ENCODE data around the gene RASGRP2. TPM values are rescaled to one million over a fixed set of nuclear protein-coding genes. Genes with fewer than 3 reads are reported as not detected.
A peak's percentile ranks its signal among the peaks of the same experiment; 100 is the strongest.

Gene RASGRP2
- total RNA-seq, 1 donor from 2014 or later: 38.4 TPM

DNA sequence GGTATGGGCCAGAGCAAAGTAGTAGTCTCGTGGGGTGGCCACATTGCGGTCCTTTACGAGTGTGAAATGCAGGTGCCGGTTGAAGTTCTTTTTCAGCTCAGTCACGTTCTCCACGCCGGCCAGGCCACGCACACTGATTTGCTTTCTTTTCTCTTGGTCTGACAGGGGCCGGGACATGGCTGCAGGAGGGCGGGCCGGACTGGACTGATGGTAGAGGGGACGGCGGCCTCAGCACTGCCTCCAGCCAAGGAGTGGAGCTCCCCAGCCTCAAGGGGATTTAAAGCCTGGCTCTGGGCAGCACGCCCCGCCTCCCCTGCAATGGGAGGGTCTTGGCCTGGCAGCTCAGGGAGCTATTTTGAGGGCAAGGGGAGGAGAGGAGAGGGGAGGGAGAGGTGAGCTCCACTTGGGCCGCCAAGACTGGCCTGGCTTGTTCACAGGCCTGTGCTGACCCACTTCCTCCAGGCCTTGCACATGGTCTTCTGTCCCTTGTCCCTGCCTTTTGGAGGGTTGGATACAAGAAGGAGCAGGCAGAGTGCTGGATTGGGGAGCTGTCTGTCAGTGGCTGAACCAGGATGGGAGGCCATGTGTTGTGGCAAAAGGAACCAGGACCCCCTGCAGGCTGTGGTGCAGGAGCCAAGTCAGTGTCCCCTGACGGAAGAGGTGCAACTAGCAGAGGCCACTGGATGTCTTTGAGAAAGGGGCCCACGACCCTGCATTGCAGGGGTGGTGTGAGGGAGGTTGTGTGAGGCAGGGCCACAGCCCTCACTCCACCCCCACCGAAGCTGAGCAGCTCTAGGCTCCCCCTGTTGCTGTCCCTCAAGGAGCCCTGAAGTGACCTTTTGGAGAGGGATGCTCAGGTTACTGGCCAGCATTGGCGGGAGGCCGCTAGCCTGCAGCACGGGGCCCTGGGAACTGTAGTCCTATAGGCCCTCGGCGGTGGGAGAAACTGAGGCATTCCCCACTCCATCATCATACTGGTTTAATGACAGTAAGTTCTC is 16.1 kb upstream of the RASGRP2 start, which contains the start of gene PYGM:
TSS of gene PYGM (minus strand) at position 253 of the 998 bp plus-strand sequence. CDS start at position 177, 76 bp downstream.
- intact Hi-C loops (cut with DNase I): no loop called here
- DNase-seq (peak; percentile 92), ATAC-seq (ENCODE audit: poor library complexity) (peak; percentile 85)

DNA sequence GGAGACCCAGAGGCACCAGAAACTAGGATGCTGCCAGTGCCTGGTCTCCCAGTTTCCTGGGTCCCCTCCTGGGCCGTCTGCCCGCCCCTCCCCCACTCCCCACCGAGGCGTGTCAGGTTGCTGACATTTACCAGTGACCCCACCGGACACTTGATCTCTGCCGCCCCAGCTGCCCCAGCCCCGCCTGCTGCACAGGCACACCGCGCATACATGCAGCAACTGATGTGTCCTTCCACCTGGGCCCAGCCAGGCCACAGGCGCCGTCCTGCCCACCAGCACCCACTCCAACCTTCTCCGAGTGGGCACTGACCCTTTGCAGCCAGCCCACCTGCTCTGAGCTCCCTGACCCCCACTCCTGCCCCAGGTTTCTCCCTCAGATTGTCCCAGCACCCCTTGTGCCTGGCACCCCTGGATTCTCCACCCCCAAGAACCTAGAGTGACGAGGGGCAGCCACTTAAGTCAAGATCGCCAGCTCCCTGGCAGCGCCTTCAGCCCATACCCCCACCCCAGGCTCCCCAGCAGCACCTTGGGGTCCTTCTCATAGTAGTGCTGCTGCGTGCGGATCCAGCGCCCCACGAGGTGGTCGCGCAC is 15.3 kb upstream of the RASGRP2 start:
- DNase-seq (peak; percentile 62), ATAC-seq (ENCODE audit: poor library complexity) (peak; percentile 25)
- intact Hi-C loops (cut with DNase I): no loop called here

DNA sequence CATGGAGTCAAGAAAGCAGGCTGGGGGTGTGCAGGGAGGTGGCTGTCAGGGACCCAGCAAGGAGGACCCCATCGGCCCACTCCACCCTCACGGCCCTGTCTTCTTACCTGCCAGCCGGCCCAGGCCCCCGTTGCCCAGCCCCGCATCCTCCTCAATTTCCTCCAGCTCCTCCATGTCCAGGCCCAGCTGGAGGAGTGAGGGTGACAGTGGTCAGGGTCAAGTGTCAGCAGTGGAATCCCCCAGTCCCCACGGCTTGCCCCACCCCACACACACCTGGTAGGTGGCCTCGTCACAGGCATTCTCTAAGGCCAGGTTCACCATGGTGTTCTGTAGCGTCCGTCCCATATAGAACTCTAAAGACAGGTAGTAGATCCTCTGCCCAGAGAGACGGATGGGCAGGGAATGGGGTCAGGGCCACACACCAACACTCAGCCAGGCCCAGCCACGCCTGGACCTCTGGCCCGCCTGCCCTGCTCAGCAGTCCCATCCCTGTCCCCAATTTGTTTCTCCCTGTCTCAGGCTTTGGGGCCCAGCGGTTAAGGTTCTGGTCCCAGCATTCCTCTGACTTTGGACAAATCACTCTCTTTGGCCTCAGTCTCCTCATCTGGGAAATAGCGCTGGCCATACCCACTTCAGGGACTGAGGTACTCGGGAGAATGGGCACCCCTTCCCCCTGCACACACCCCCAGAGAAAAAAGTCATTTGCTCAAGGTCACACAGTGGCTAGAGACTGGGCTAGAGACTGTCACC is 14.6 kb upstream of the RASGRP2 start:
- ATAC-seq (ENCODE audit: poor library complexity): peak; percentile 1
- intact Hi-C loops (cut with DNase I): no loop called here
- DNase-seq: peak; percentile 30

- DNase-seq: peak; percentile 38
- ATAC-seq (ENCODE audit: poor library complexity): no peak
- intact Hi-C loops (cut with DNase I): no loop called here
These were observed 13.8 kb upstream of the RASGRP2 start for GRCh38 chr11:64757549-64758329.

DNA sequence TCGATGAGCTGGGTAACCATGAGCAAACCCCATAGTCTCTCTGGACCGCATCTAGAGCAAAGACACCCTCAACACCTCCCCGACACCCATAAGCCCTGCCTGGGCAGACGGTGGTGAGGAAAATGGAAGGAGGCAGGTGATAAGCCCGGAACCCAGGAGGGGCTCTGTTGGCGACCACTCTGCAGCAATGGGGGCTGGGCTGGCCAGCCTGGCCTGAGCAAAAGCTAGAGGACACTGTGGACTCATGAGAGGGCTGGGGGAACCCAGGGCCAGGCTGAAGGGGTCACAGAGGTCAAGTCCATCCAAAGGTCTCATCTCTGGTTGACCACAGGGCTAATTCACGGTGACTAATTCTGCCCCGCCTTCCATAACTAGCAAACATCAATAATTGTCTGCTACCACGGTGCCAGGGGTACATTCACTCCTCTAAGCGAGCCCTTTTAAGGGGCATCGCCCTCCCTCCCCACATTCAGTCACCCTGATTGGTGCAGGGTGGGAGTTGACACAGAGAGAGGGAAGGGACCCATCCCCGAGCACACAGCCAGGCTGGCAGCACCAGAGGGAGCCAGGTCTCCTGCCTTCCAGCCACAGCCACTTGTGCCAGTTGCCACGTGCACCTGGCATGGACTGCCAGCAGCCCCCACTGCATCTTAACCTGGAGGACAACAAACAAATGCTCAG is 11.9 kb upstream of the RASGRP2 start:
- ATAC-seq (ENCODE audit: poor library complexity): no peak
- peak; percentile 29 for DNase-seq
- intact Hi-C loops (cut with DNase I): no loop called here

GRCh38 chr11:64754919-64755662 is 11.1 kb upstream of the RASGRP2 start:
- ATAC-seq (ENCODE audit: poor library complexity): no peak
- peak; percentile 41 for DNase-seq
- intact Hi-C loops (cut with DNase I): no loop called here

- no peak for ATAC-seq (ENCODE audit: poor library complexity)
- peak; percentile 18 for DNase-seq
- intact Hi-C loops (cut with DNase I): no loop called here
These were observed 10.4 kb upstream of the RASGRP2 start for GRCh38 chr11:64754124-64754918.

DNA sequence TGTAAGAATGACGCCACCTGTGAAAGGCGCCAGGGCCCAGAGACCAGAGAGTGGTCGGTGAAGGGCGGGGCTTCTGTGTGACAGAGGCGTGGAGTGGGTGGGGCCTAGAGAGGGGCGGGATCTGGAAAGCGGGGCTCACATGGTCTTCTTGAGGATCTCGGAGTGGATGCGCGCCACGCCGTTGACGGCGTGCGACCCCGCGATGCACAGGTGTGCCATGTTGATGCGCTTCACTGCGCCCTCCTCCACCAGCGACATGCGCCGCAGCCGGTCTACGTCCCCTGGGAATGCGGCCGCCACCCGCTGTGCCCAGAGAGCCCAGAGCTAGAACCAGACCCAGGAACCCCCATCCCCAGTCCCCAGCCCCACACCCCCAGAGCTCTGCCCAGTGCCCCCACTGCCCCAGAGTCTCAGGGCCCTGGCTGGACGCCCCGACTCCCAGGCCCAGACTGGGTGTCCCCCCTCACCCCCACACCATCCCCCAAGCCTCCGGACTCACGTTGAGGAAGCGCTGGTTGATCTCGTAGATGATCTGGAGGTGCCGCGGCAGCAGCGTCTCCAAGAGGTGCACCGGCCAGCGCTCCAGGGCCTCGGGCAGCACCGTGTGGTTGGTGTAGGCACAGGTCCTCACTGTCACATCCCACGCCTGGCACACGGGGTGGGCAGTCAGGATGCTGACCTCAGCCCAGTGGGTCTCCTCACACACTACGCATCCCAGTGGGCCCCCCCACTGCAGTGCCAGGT is 9.6 kb upstream of the RASGRP2 start:
- no peak for ATAC-seq (ENCODE audit: poor library complexity)
- intact Hi-C loops (cut with DNase I): no loop called here
- peak; percentile 34 for DNase-seq

DNA sequence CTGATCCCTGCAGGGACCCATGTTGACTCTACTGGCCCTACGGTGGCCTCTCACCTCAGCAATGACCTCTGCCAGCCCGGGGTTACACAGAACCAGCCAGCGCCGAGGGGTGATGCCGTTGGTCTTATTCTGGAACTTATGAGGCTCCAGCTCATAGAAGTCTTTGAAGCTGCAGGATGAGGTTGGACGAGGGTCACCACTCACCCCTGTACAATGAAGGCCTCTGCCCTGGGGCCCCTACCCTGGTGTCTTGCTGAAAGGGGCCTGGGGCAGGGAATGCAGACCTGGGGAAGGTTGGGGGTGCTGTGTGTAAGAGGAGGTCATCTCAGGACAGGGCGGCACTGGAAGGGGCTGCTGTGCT is 9.1 kb upstream of the RASGRP2 start:
- intact Hi-C loops (cut with DNase I): no loop called here
- DNase-seq (peak; percentile 27), ATAC-seq (ENCODE audit: poor library complexity) (no peak)

DNA sequence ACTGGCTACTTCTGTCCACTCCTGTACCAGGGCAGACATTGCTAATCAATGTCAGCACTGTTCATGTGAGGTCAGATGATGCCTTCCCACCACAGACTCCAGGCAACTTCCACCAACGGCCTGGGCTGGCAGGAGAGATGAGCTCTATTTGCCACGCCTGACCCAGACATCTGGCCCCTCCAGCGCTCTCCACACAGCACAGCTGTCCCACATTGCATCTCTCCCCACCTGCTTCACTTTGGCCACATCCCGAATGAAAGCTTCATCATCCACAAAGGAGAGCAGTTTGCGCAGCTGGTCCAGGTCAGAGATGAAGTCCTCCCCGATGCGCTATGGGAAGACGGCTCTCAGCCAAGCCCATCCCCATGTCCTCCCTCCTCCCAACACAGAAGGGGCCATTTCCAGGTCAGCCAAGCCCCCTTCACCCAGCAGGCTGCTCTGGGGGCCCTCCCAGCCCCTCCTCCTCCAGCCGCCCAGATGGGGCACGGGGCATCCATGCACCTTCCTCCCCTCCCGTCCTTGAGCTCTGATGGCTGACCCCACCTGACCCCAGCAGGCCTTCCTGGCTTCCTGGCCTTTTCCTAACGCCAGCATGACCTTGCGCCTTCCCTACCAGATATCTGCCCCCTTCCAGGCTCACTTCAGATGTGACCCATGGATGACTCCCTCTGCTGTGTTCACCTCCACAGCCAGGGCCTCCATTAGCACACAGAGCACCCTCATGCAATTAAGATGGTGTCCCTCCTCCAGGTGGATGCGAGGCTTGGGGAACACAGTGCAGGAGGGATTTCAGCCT is 8.4 kb upstream of the RASGRP2 start:
- DNase-seq: peak; percentile 20
- intact Hi-C loops (cut with DNase I): no loop called here
- ATAC-seq (ENCODE audit: poor library complexity): no peak

GRCh38 chr11:64751580-64751979 is 7.6 kb upstream of the RASGRP2 start:
- ATAC-seq (ENCODE audit: poor library complexity) (no peak), DNase-seq (no peak)
- intact Hi-C loops (cut with DNase I): no loop called here

GRCh38 chr11:64751136-64751535 is 7.2 kb upstream of the RASGRP2 start:
- ATAC-seq (ENCODE audit: poor library complexity) (no peak), DNase-seq (peak; percentile 10)
- intact Hi-C loops (cut with DNase I): no loop called here

DNA sequence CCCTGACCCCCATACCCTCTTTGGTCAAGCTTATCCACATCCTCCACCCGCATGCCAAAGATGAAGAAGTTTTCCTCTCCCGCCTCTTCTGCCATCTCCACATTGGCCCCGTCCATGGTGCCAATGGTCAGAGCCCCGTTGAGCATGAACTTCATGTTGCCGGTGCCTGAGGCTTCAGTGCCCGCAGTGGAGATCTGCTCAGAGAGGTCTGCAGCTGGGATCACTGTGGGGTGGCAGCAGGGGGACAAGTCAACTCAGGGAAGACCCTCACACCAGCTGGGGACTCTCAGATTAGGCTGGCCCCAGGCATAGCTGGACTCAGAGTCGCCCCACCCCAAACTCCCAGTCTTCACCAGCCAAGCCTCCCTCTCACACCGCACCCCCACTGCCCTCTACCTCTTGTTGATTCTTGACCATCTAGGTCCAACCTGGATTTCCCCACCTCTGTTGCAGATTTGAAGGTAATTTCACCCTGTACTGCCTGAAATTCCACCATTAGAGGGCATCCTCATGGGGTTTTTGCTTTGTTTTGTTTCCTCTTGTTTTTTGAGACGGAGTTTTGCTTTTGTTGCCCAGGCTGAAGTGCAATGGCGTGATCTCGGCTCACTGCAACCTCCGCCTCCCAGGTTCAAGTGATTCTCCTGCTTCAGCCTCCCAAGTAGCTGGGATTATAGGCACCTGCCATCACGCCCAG is 6.6 kb upstream of the RASGRP2 start:
- intact Hi-C loops (cut with DNase I): no loop called here
- ATAC-seq (ENCODE audit: poor library complexity): no peak
- DNase-seq: no peak

DNA sequence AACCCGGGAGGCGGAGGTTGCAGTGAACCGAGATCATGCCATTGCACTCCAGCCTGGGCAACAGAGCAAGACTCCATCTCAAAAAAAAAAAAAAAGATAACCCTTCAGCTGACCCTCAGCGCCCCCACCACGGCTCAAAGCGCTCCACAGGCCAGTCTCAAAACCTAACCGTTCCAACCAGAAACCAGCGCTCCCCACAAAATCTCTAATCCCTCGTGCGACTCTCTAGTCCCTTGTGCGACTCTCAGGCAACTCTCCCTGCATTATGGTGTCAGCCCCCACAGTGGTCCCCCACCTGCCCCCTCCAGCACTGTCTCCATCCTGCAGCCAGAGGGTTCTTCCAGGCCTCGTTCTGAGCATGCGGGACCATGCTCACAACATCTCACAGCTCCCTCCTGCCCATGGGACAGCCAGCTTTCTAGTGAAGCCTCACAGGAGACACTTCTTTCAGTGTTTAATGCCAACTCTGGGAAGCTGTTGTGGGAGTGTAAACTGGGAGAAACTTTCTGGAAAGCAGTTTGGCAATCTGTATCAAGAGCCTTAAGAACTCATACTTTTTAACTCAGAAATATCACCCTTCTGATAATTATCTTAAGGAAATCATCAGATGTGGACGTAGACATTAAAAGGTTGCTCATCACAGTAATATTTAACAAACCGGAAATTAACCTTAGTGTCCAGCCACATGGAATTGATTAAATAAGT is 4.2 kb upstream of the RASGRP2 start:
- no peak for ATAC-seq (ENCODE audit: poor library complexity)
- intact Hi-C loops (cut with DNase I): no loop called here
- peak; percentile 12 for DNase-seq
